ENCODE measurements around the gene COG5. TPM values are rescaled to one million over a fixed set of nuclear protein-coding genes. Genes with fewer than 3 reads are reported as not detected.

The COG5 gene
- total RNA-seq: 63.4 TPM

DNA sequence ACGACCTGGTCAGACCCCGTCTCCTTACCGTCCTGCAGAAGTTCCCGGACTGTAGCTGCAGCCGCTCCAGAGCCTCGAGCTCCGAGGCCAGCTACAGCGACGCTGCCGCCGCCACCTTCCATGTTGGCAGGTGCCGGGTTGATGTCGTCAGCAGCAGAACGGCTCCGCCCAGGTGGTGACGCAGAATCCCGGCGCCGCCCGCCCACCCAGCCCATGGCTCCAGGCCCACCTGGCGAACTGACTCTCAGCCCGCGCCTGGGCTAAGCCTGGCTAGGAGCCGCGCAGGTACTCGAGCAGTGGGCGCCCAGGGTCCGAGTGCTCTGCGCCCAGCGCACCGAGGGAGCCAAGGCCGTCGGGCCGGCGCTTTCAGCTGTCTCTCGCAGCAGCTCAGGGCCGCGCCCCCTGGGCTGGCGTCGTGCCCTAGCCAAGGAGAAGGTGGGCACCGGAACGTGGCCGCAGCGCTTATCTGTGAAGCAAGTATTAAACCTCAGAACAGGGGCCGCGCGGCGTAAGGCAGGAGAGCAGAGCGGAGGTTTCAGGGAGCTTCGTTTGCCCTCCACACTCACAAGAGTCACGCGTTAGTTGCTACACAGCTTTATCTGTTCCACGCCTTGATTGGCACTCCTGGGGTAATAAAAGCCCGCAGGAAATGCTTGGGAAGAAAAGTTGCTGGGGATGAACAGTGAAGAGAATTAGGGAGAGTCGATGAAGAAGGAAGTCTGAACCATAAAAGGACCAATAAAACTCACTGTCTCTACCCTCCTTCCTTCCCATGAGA is at the start of gene COG5, which contains the start of gene DUS4L:
TSS of gene COG5 (minus strand) at position 146 of the 778 bp plus-strand sequence. CDS start at position 122, 24 bp downstream.
TSS of gene DUS4L (plus strand) at position 197 of the 778 bp plus-strand sequence. CDS start 3,100 bp downstream, outside the sequence.
- peak; percentile 85 for DNase-seq (ENCODE audit: low spot score)

DNA sequence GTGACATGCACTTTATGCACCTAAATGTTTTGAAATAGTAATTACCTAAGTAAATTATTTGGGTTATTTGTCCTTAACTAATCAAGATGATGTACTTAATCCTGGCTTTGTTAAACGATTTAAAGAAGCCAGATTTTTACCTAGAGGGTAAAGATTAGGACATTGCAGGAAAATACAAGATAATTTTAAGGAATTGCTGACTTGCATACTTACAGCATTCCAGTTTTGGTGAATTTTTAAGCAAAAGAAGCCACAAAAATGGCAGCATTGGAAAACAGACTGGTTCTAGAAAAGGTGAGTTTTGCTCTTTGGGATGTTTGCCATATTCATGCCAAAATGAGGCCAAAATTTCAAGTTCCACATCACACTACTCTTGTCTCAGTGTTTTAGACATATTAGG is 49.7 kb upstream of the COG5 start:
- DNase-seq (ENCODE audit: low spot score): no peak

DNA sequence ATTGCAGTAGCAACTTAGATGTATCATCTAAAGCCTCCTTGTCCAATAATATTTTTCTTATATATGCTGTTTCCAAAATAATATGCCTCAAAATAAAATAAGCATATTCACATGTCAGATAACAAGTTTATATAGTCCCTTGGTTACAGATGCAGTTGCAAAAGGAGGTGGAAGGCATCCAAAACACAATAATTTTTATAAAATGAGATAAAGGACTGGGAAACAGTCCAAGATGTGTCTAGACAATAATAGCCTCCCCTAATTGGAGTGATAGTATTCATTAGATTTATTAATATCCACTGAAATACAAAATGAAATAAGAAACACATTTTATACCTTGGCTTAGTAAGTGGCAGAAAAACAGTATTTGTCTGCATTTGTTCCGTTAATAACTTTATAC is 46.6 kb upstream of the COG5 start:
- no peak for DNase-seq (ENCODE audit: low spot score)

DNA sequence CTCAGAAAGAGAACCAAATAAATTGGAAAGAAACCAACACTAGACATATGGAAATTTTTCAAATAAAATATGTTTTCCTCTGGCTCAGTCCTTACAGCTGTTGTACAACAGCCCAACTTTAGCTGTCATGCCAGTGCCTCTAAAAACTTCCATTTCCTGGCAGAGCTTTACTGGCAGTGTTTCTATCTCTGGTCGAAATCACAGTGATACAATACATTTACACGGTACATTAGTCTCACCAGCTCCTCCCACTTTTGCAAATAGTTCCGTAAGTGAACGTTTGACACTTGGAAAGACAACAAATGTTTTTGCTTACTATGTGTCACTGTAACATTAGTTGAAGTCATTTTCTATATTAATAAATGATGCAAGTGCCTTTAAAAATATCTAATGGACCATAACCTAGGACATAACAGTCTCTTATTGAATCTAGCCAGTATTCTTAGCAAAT is 46.1 kb upstream of the COG5 start:
- DNase-seq (ENCODE audit: low spot score): no peak

DNA sequence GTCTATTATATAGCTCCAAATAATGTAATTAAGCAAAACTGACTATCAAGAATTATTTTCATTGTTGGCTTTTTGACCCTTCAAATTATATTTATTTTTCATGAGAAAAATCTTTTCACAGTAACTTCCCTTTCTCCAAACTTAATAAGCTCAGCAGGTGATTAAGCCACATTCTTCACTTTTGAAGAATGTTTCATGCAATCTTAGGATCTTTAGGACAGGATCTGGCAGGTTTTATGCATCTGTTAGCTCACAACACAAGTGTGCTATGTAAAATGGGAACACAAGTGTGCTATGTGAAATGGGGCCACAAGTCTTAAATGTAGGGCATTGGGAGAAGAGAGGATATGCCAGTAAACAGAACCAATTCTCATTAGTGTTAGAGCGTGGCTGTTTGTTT is 42.6 kb upstream of the COG5 start:
- DNase-seq (ENCODE audit: low spot score): no peak

DNA sequence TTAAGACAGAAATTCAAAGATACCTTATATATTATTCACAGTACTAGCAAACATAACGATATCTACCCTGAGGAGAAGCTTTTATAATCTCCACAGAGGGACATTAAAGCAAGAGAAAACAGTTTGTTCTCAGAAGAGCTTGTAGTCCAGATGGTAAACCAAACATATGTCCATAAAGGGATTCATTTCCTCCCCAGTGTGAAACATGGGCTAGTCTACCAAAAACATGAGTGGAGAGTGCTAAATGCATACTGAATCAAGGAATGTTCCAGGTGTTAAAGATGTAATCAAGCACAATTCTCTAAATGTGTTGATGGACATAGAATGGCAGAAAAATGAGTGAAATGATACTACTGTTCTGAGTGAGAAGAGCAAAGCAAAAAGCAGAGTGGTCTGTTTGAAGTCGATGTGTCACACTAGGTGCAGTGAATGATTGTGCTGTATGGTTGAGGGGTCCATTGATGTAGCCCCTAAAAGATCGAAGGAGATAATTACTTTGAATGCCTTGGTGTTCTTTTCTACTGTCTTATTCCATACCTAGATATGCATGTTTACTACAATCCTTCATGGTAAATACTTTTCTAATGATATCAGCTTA is 41.6 kb upstream of the COG5 start:
- DNase-seq (ENCODE audit: low spot score): no peak

DNA sequence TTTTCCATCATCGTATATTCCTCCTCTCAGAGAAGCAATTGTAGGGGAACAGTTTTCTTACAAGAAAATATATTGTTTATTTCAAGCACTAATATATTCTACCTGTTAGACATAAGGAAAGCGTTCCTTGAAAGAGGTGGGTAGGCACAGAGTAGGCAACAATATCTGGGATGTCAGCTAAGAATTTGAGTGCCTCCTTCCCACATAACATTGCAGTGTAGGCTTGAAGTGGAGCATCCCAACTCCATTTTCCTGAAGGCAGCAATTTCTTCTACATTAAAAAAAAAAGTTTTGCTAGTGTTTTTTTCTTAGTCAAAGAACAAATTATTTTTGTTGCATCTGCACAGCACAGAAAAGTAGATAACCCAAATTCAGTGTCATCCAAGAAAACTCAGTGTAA is 37.1 kb upstream of the COG5 start:
- DNase-seq (ENCODE audit: low spot score): no peak

DNA sequence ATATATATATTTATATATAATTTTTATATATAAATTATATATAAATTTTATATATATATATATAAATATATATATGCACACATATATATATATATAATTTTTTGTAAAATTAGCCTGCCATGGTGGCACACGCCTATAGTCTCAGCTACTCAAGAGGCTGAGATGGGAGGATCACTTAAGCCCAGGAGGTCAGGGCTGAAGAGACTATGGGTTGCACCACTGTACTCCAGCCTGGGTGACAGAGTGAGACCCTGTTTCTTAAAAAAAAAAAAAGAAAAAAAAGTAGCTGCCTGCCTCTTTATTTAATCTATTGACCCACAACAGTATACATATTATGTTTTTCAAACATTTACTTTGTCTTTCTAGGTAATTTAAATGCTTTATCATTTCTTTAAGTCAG is 35.5 kb upstream of the COG5 start:
- no peak for DNase-seq (ENCODE audit: low spot score)

DNA sequence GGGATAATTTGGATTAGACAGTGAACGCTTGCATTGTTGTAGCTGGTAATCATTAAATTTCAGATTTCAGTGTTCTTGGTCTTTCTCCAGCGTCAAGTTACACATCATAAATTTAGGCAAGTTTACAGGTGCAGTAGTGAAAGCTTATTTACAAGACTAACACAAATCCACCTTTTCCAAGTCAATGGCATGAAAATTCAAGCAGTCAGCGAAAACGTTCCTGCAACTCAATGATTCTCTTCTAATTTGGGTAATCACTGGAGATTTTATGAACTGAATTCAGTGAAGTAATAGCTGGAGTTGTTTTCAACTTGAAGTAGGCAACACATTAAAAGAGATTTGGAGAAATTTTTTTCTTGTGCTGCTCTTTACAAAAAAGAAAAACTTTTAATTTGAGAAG is 34.2 kb upstream of the COG5 start:
- DNase-seq (ENCODE audit: low spot score): no peak

DNA sequence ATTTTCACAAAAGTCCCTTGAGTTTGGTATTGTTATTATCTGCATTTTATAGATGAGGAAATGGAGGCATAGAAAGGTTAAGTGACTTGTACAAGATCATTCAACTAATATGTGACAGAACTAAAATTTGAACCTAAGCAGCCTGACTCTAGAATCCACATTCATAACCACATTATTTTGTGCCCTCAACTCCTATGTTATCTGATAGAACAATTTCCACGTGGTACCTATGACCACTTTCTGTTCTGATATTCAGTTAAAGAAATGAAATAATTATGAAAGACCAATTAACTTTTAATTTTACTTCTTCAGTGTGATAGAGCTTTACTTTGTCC is 33.8 kb upstream of the COG5 start:
- DNase-seq (ENCODE audit: low spot score): no peak

DNA sequence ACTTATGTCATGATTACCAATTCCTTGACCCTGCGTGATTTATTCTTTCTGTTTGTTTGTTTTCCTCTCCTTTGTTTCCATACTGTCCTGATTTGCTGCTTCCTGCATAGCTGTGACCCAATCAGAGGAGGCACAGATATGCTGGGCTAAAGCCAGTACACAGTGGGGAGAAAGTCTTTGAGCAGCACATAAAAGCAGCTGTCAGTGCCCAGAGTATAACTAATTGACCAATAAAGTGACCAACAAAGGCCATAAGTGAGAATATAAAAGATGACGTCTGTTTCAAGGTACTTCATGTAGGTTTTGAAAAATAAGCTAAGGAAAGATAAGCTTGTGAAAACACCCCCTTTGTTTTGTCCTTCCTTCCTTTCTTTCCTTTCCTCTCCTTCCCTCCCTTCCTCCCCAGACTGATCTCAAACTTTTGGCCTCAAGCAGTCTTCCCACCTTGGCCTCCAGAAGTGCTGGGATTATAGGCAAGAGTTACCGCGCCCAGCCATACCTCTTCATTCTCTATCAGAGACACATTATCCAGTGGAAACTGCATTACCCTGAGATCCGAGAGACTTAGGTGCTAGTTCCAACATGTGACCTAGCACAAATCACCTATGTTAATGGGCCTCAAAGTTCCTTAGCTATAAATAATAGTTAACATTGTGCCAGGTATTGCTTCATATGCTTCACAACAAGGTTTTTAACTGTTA is 33.3 kb upstream of the COG5 start:
- DNase-seq (ENCODE audit: low spot score): no peak

DNA sequence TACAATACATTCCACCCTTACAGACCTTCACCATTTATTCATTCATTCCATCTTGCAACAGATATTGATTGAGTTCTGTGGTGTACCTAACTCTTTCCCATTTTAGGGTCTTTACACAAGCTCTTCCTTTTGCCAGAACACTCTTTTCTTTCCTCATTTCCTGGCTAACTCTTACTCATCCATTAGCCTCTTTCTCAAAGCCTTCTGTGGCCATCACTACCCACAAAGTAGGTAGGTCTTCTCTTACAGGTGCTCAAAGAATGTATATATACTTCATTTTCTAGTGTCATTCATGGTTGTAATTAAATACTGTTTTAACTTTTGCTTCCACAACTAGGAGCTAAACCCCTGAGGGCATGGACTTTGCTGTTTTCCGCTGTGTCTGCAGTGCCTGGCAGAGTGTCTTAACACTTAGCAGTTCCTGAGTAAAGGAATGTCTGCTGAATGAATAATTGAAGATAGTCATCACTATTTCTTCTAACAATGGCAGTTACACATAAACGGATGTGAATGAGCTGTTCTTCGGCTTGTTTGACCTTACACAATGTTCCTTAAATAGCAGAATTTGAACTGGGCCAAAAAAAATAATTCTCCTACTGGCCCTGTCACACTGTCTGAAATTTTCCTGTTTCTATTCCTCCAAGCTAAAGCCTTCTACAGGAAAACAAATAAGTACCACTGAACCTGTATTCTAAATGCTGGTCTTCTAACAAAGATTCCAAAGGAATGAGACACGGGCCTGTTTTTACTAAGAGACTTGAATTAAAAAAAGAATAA is 31.4 kb upstream of the COG5 start:
- DNase-seq (ENCODE audit: low spot score): no peak

DNA sequence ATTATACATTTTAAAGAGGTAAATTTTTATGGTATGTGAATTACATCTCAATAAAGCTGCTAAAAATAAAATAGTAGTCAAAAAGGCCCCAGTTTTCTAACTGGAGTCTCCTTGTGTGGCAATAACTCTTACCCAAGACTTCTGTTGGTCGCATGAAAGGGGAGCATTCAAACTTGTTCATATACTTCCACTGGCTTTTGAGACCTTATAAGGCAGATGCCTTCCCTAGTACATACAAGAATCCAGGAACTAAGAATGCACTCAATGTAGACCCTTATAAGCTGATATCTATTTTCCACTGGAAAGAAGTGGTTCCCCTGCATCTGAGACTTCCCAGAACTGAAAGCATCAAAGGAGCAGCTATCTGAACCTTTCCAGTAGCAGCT is 29.3 kb upstream of the COG5 start:
- DNase-seq (ENCODE audit: low spot score): no peak

DNA sequence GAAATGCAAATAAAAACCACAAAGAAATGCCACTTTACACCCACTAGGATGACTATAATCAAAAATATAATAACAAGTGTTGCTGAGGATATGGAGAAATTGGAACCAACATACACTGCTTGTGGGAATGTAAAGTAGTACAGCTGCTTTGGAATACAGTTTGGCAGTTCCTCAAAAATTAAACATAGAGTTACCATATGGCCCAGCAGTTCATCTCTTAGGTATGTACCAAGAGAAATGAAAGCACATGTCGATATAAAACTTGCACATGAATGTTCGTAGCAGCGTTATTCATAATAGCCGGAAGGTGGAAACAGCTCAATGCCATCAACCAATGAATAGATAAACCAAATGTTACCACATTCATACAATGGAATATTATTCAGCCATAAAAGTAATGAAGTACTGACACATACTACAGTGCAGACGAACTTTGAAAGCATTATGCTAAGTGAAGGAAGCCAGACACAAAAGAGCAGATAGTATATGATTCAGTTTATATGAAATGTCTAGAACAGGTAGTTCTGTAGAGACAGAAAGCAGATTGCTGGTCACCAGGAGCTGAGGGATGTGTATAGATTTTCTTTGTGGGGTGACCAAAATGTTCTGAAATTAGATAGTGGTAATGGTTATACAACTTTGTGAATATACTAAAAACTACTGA is 28.8 kb upstream of the COG5 start:
- no peak for DNase-seq (ENCODE audit: low spot score)

DNA sequence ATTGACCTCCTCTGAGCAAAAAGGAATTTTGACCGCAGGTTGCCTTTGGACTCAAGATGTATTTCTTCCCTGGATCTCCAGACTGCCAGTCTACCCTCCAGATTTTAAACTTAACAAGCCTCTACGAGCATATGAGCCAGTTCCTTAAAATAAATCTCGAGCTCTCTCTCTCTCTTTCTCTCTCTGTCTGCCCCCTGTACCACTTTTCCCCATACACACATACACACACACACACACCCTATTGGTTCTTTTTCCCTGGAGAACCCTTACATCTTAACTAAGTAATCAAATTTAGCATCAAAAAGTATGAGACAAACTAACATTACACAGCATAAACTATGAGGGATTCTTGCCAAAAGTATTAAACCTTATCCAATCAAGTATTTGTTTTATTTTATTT is 27.7 kb upstream of the COG5 start:
- no peak for DNase-seq (ENCODE audit: low spot score)

DNA sequence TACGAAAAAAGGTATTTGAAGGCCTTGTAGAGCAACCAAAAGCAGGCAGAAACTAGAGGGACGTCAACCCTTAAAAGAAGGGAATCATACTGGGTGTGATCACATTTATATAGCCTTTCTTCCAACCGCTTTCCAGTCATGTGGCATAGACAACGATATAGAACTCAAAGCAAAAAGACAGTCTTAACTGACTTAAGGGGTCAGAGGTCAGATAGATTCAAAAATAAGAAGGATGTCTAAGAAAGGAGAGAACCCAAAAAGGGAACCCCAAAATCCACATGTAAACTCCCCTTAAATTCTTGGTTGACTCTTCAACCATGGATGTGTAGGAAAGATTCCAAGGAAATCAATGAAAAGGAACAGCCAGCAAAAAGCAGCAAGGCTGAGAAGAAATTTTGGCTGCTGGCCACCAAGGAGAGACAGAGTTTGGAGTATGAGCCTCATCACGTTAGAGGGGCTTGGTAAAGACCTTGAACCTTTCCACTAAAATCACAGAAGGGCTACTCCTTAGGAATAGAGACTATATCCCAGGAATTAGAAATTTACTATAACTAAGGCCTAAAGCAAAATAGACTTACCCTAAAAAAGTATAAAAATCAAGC is 24.9 kb upstream of the COG5 start:
- no peak for DNase-seq (ENCODE audit: low spot score)

DNA sequence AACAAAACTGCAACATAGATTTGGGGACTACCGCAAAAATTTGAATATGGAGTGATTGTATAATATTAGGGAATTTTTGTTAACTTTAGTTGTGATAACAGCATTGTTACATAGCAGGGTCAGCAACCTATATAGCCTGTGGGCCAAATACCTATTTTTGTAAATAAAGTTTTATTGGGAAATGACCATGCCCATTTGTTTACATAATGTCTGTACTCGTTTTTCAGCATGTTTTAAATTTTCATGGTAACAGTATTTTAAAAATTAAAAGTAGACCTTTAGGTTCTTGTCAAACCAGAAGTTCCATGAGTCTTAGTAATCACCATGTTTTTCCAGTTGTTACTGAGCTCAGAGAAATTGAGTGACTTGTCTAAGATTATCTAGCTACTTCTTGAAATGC is 21.0 kb upstream of the COG5 start:
- DNase-seq (ENCODE audit: low spot score): no peak

DNA sequence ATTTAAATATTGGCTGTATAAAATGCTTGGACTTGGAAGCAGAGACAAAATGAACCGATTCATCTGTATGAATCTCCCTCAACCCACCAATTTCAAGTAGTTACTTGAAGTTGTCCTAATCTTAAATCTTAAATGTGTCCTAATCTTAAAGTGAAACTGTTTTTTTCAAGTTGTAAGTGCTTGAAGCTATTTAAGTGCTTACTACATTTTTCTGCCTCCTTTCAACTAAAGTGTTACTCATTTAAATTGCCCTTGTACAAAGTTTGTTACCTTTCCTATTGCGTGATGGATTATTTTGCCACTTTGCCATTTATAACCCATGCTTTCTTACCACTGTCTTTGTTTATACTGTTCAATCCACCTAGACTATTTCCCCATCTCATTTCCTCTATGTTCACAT is 19.2 kb upstream of the COG5 start:
- DNase-seq (ENCODE audit: low spot score): no peak

DNA sequence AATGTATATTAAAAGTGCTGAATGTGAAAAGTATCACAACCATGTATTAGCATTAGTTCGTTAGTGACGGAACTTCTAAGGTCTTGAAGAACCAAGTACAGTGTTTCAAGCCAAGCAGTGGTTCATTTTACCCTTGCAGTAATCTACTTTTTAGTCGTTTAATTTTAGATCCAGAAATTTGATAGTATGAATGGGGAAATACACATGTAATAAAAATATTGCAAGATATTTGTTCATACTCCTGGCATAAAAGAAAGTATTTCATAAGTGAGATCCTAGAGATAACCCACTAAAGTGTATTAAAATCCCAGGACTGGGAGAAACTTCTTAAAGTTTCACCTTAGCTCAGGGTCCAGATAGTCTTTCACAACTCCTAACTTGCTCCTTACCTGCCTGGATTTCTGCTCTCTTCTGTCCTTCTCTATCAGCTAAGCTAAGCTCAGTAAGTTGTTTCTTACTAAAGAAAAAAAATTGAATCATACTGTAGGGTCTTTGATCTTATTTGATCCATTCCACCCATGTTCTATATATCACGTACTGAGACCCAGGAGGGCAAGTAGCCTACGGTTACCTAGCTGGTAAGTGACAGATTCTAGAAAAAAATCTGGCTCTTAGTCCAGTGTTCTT is 17.8 kb upstream of the COG5 start:
- DNase-seq (ENCODE audit: low spot score): no peak

DNA sequence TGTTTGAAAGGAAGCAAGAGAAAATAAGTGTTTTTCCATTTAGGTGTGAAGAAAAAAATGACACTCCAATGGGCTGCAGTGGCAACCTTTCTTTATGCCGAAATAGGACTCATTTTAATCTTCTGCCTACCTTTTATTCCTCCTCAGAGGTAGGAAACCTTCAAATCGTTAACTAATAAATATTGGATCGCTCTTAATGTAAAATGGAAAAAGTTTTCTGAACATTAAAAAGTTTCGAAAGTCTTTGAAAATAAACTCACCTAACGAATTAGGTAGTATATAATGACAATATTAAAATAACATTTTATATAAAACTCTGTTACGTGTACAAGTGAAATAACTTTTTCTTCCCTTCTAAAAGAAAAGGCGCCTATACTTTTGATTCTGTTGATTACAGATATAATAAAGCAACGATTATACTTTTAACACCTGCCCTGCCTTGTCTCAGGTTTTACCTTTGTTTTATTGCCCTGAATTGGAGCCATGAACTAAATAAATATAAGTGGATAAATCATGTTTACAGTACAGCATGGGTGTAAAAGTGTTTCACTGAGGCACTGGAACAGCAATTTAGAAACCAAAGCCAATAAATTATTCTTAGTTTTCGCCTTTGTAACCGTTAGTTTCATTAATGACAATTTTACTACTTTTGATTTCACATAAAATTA is 17.1 kb upstream of the COG5 start:
- no peak for DNase-seq (ENCODE audit: low spot score)

All from ureter (tissue), 1 donor.